PC-3 (cell line): ENCODE results near the gene FAM186B. TPM values are rescaled to one million over a fixed set of nuclear protein-coding genes. Genes with fewer than 3 reads are reported as not detected.

Source experiments
- ATAC-seq: fragments of 200-7000 bp; cut with Tn5 transposase; 2 replicates; pipeline ENCODE4 v1.9.1; 2020; ENCODE audit warnings: mild to moderate bottlenecking, moderate library complexity
- BruUV-seq: library from RNA; stranded (reverse); fragments of 400-500 nt; replicated peaks from 2 replicates; lab custom pipeline; 2021; lab: Mats Ljungman, UMichigan
- CTCF ChIA-PET: fragments of 300-600 bp; sonication (Branson Sonifier 250); formaldehyde crosslinking; loops from one replicate; lab custom pipeline; 2022; ENCODE audit warnings: antibody characterized with exemption; lab: Charles Lee
- POLR2A ChIA-PET: fragments of 300-600 bp; sonication (Branson Sonifier 250); formaldehyde crosslinking; loops from one replicate; lab custom pipeline; 2022; ENCODE audit warnings: antibody characterized with exemption; ENCODE audit not compliant: unreplicated experiment; lab: Charles Lee
- DNase-seq: peaks from one replicate; pipeline ENCODE4 v3.0.0-alpha.2; 2015
- H2AFZ ChIP-seq: fragments of 300-600 bp; sonication (generic); 2 replicates; pipeline ENCODE4 v1.6.0; 2016; ENCODE audit warnings: antibody characterized with exemption, low read length
- H3F3A ChIP-seq: fragments of 300-600 bp; sonication (generic); one replicate; pipeline ENCODE4 v1.6.0; 2017; ENCODE audit warnings: antibody characterized with exemption, low read length, control low read depth, mild to moderate bottlenecking; ENCODE audit not compliant: unreplicated experiment
- H3K27ac ChIP-seq: fragments of 300-600 bp; sonication (generic); 2 replicates; pipeline ENCODE4 v1.5.1; 2016; ENCODE audit warnings: mild to moderate bottlenecking, low read length
- H3K27me3 ChIP-seq: fragments of 300-600 bp; sonication (generic); 2 replicates; pipeline ENCODE4 v1.6.1; 2016; ENCODE audit warnings: low read length, mixed read lengths
- H3K36me3 ChIP-seq: fragments of 300-600 bp; sonication (generic); 2 replicates; pipeline ENCODE4 v1.6.1; 2016; ENCODE audit warnings: low read depth, mixed run types, low read length, mixed read lengths
- H3K4me1 ChIP-seq: fragments of 300-600 bp; sonication (generic); 2 replicates; pipeline ENCODE4 v1.5.1; 2016; ENCODE audit warnings: low read length; ENCODE audit not compliant: insufficient read depth
- H3K4me2 ChIP-seq: fragments of 300-600 bp; sonication (generic); 2 replicates; pipeline ENCODE4 v1.6.0; 2016; ENCODE audit warnings: low read length
- H3K4me3 ChIP-seq: fragments of 300-600 bp; sonication (generic); 2 replicates; pipeline ENCODE4 v1.5.1; 2016; ENCODE audit warnings: mild to moderate bottlenecking, low read length, mixed read lengths
- H3K79me2 ChIP-seq: fragments of 300-600 bp; sonication (generic); 2 replicates; pipeline ENCODE4 v1.6.1; 2017; ENCODE audit warnings: low read length, mixed read lengths
- H3K9ac ChIP-seq: fragments of 300-600 bp; sonication (generic); 2 replicates; pipeline ENCODE4 v1.6.0; 2016; ENCODE audit warnings: mild to moderate bottlenecking, low read length
- H3K9me2 ChIP-seq: fragments of 300-600 bp; sonication (generic); replicated peaks from 2 replicates; pipeline ENCODE4 v1.6.1; 2016; ENCODE audit warnings: mixed run types, low read length, mixed read lengths
- H3K9me3 ChIP-seq: fragments of 300-600 bp; sonication (generic); 2 replicates; pipeline ENCODE4 v1.6.1; 2016; ENCODE audit warnings: low read length, mixed read lengths
- H4K20me1 ChIP-seq: fragments of 300-600 bp; sonication (generic); 2 replicates; pipeline ENCODE4 v1.6.1; 2016; ENCODE audit warnings: low read length, mixed read lengths
- CTCF ChIP-seq: fragments of 300-600 bp; sonication (generic); conservative IDR thresholded peaks from 2 replicates; pipeline ENCODE4 v1.5.1; 2017; ENCODE audit warnings: antibody characterized with exemption, low read depth, mild to moderate bottlenecking, low read length
- EZH2 ChIP-seq: fragments of 300-600 bp; sonication (generic); IDR thresholded peaks from one replicate; pipeline ENCODE4 v1.6.1; 2017; ENCODE audit warnings: antibody characterized with exemption, mild to moderate bottlenecking, low read length; ENCODE audit not compliant: unreplicated experiment
- EZH2phosphoT487 ChIP-seq: fragments of 300-600 bp; sonication (generic); IDR thresholded peaks from 2 replicates; pipeline ENCODE4 v1.6.1; 2018; ENCODE audit warnings: mild to moderate bottlenecking, antibody characterized with exemption, low read length, borderline replicate concordance
- intact Hi-C: fragments of 100-400 bp; cut with micrococcal nuclease; formaldehyde crosslinking; loops from 2 replicates; pipeline ENCODE4 v1.9.0; 2023
- total RNA-seq: library from RNA; depleted of rRNA; stranded (reverse); fragments of >200 nt; gene quantifications from 2 replicates; pipeline ENCODE4 v1.2.3, GENCODE V29; 2014

The FAM186B gene
- total RNA-seq, 1 experiment from 2014 or later = 0.80 TPM

GRCh38 chr12:49627752-49628360 lies 22.4 kb upstream of the FAM186B start:
- peaks cover 38% of the 10 kb centered on the region for H3K4me1 ChIP-seq
- no peaks in the 10 kb centered on the region for H3K9me3 ChIP-seq
- H3K27ac ChIP-seq = 0 out of 2 replicates have a peak overlapping the region, but pooled peaks have one; percentile 7
- no TSS peak for BruUV-seq
- no peaks in the 10 kb centered on the region for H4K20me1 ChIP-seq
- no peaks in the 10 kb centered on the region for H3K27me3 ChIP-seq
- ATAC-seq (peak; percentile 39), DNase-seq (peak; percentile 72)
- H2AFZ ChIP-seq = no peak overlapping the region
- no peak overlapping the region for H3K9ac ChIP-seq
- no peaks in the 10 kb centered on the region for H3K9me2 ChIP-seq
- no peaks in the 10 kb centered on the region for H3K36me3 ChIP-seq
- H3K4me3 ChIP-seq = no peak overlapping the region
- ChIA-PET POLR2A (interaction anchor here (0.6 kb wide), 1 partner anchor 17 kb away, joined by 12 read pairs; no protein-coding TSS in a partner anchor), CTCF (no interaction called here)
- intact Hi-C loops = no loop called here
- TF ChIP-seq EZH2phosphoT487 (no peak), CTCF (no peak), EZH2 (no peak)
- H3K4me2 ChIP-seq = peak overlapping the region; percentile 52; the same call in 1 of the 2 replicates
- H3F3A ChIP-seq = peaks cover 6% of the 10 kb centered on the region
- no peaks in the 10 kb centered on the region for H3K79me2 ChIP-seq

- Histone ChIP-seq H3K4me2 (no peak overlapping the region), H3K9me3 (no peaks in the 10 kb centered on the region), H3K36me3 (no peaks in the 10 kb centered on the region), H3K79me2 (no peaks in the 10 kb centered on the region), H3K9ac (no peak overlapping the region), H3K27ac (no peak overlapping the region), H3F3A (peaks cover 6% of the 10 kb centered on the region), H3K4me1 (peaks cover 48% of the 10 kb centered on the region), H3K27me3 (no peaks in the 10 kb centered on the region), H3K4me3 (no peak overlapping the region), H4K20me1 (no peaks in the 10 kb centered on the region), H2AFZ (no peak overlapping the region), H3K9me2 (no peaks in the 10 kb centered on the region)
- DNase-seq (no peak), ATAC-seq (no peak)
- ChIA-PET POLR2A (no interaction called here), CTCF (no interaction called here)
- no peak for TF ChIP-seq EZH2
- no peak for TF ChIP-seq EZH2phosphoT487
- TF ChIP-seq CTCF = no peak
- no TSS peak for BruUV-seq
- intact Hi-C loops = no loop called here
Observed at GRCh38 chr12:49626836-49627235, 21.4 kb upstream of the FAM186B start.

GRCh38 chr12:49626169-49626835 lies 20.9 kb upstream of the FAM186B start:
- Histone ChIP-seq H2AFZ (no peak overlapping the region), H3K36me3 (no peaks in the 10 kb centered on the region), H4K20me1 (no peaks in the 10 kb centered on the region), H3K9me2 (no peaks in the 10 kb centered on the region), H3K4me1 (peaks cover 52% of the 10 kb centered on the region), H3K9ac (no peak overlapping the region), H3K4me3 (no peak overlapping the region), H3K9me3 (no peaks in the 10 kb centered on the region), H3F3A (peaks cover 6% of the 10 kb centered on the region), H3K4me2 (no peak overlapping the region), H3K79me2 (no peaks in the 10 kb centered on the region), H3K27ac (no peak overlapping the region), H3K27me3 (no peaks in the 10 kb centered on the region)
- CTCF ChIA-PET = no interaction called here
- POLR2A ChIA-PET = no interaction called here
- no peak for ATAC-seq
- intact Hi-C loops = no loop called here
- no TSS peak for BruUV-seq
- peak; percentile 11 for DNase-seq
- no peak for TF ChIP-seq EZH2phosphoT487
- no peak for TF ChIP-seq EZH2
